Measurements from ENCODE around the gene RNF34.

RNF34 gene

GRCh38 chr12:121440768-121441167, 40.9 kb downstream of the RNF34 start:
- no peak for DNase-seq

- no peak for DNase-seq
Observed at GRCh38 chr12:121441555-121441954, 41.6 kb downstream of the RNF34 start.

- DNase-seq = no peak
Observed at GRCh38 chr12:121442028-121442948, 42.4 kb downstream of the RNF34 start.

GRCh38 chr12:121443193-121443870, 43.4 kb downstream of the RNF34 start:
- peak; percentile 13 for DNase-seq

GRCh38 chr12:121443911-121444841, 44.3 kb downstream of the RNF34 start:
- no peak for DNase-seq

GRCh38 chr12:121444842-121445202, 44.9 kb downstream of the RNF34 start:
- DNase-seq = no peak

GRCh38 chr12:121446750-121447149, 46.8 kb downstream of the RNF34 start:
- no peak for DNase-seq

GRCh38 chr12:121448771-121449315, 48.9 kb downstream of the RNF34 start:
- DNase-seq = no peak

- DNase-seq = no peak
Observed at GRCh38 chr12:121451961-121452339, 52.0 kb downstream of the RNF34 start.

- DNase-seq = no peak
Observed at GRCh38 chr12:121452340-121452984, 52.5 kb downstream of the RNF34 start.

GRCh38 chr12:121452985-121453360, 53.1 kb downstream of the RNF34 start:
- DNase-seq = no peak

- no peak for DNase-seq
Observed at GRCh38 chr12:121453629-121454028, 53.7 kb downstream of the RNF34 start.

GRCh38 chr12:121454921-121455320, 55.0 kb downstream of the RNF34 start:
- no peak for DNase-seq

GRCh38 chr12:121455766-121456420, 56.0 kb downstream of the RNF34 start:
- no peak for DNase-seq

GRCh38 chr12:121456551-121456950, 56.6 kb downstream of the RNF34 start:
- DNase-seq = no peak

GRCh38 chr12:121461048-121461447, 61.1 kb downstream of the RNF34 start:
- no peak for DNase-seq

GRCh38 chr12:121464331-121464730, 64.4 kb downstream of the RNF34 start:
- no peak for DNase-seq

- no peak for DNase-seq
Observed at GRCh38 chr12:121465921-121466793, 66.2 kb downstream of the RNF34 start.

GRCh38 chr12:121466794-121467637, 67.1 kb downstream of the RNF34 start:
- no peak for DNase-seq
